Activated CD4-positive, alpha-beta memory T cell treated with anti-CD3 and anti-CD28 coated beads for 36 hours (primary cell): Measurements from ENCODE around the gene TMEM11. TPM values are rescaled to one million over a fixed set of nuclear protein-coding genes. Genes with fewer than 3 reads are reported as not detected.

Experiments used
- CTCF ChIA-PET: fragments of 350-600 bp; sonication (Branson Sonifier 250); formaldehyde crosslinking; loops from one replicate; lab custom pipeline; 2021; ENCODE audit warnings: antibody characterized with exemption, inconsistent platforms; lab: Charles Lee
- POLR2A ChIA-PET: fragments of 350-600 bp; sonication (Branson Sonifier 250); formaldehyde crosslinking; loops from one replicate; lab custom pipeline; 2021; ENCODE audit warnings: antibody characterized with exemption; lab: Charles Lee
- DNase-seq: peaks from one replicate; pipeline ENCODE4 v3.0.0-alpha.2; 2020
- H3K27ac Mint-ChIP-seq: one replicate; pipeline ENCODE4 v1.8.0; 2021; ENCODE audit warnings: mixed read lengths
- H3K27me3 Mint-ChIP-seq: one replicate; pipeline ENCODE4 v1.8.0; 2021; ENCODE audit warnings: mixed read lengths
- H3K36me3 Mint-ChIP-seq: one replicate; pipeline ENCODE4 v1.8.0; 2021; ENCODE audit warnings: mixed read lengths
- H3K4me1 Mint-ChIP-seq: one replicate; pipeline ENCODE4 v1.8.0; 2021; ENCODE audit warnings: low read depth, mixed read lengths
- H3K4me3 Mint-ChIP-seq: one replicate; pipeline ENCODE4 v1.8.0; 2021; ENCODE audit warnings: mild to moderate bottlenecking, mixed read lengths
- H3K9me3 Mint-ChIP-seq: one replicate; pipeline ENCODE4 v1.8.0; 2021; ENCODE audit warnings: mixed read lengths
- intact Hi-C: fragments of 100-400 bp; cut with micrococcal nuclease; formaldehyde crosslinking; loops from one replicate; pipeline ENCODE4 v1.15.1; 2023
- total RNA-seq, 2 experiments: library from RNA; stranded (reverse); gene quantifications; one replicate each; pipeline ENCODE4 v1.2.3, GENCODE V29; 2021

The TMEM11 gene
- total RNA-seq, 2 experiments from 2014 or later: 24.0 to 27.2 TPM

- no peaks in the 10 kb centered on the region for H3K9me3 Mint-ChIP-seq
- H3K4me3 Mint-ChIP-seq: no peak overlapping the region
- POLR2A ChIA-PET: no interaction called here
- H3K36me3 Mint-ChIP-seq: peaks cover 8% of the 10 kb centered on the region
- intact Hi-C loops: no loop called here
- H3K4me1 Mint-ChIP-seq: peaks cover 6% of the 10 kb centered on the region
- CTCF ChIA-PET: no interaction called here
- no peak for DNase-seq
- no peaks in the 10 kb centered on the region for H3K27me3 Mint-ChIP-seq
- no peak overlapping the region for H3K27ac Mint-ChIP-seq
Measured at GRCh38 chr17:21191698-21192097, 22.3 kb downstream of the TMEM11 start.

- no peak overlapping the region for H3K4me3 Mint-ChIP-seq
- H3K4me1 Mint-ChIP-seq: peaks cover 6% of the 10 kb centered on the region
- H3K36me3 Mint-ChIP-seq: peaks cover 13% of the 10 kb centered on the region
- H3K9me3 Mint-ChIP-seq: no peaks in the 10 kb centered on the region
- CTCF ChIA-PET: interaction anchor here (0.9 kb wide), 1 partner anchor 71 kb away, joined by 3 read pairs; no protein-coding TSS in a partner anchor
- no peaks in the 10 kb centered on the region for H3K27me3 Mint-ChIP-seq
- POLR2A ChIA-PET: interaction anchor here (0.6 kb wide), 2 partner anchors 20 to 61 kb away, joined by 3 to 4 read pairs; no protein-coding TSS in a partner anchor
- DNase-seq: no peak
- intact Hi-C loops: no loop called here
- no peak overlapping the region for H3K27ac Mint-ChIP-seq
Measured at GRCh38 chr17:21190078-21190477, 23.9 kb downstream of the TMEM11 start.

GRCh38 chr17:21189361-21189760 lies 24.6 kb downstream of the TMEM11 start:
- peaks cover 6% of the 10 kb centered on the region for H3K4me1 Mint-ChIP-seq
- H3K27me3 Mint-ChIP-seq: no peaks in the 10 kb centered on the region
- H3K4me3 Mint-ChIP-seq: no peak overlapping the region
- intact Hi-C loops: no loop called here
- no peaks in the 10 kb centered on the region for H3K9me3 Mint-ChIP-seq
- peaks cover 19% of the 10 kb centered on the region for H3K36me3 Mint-ChIP-seq
- CTCF ChIA-PET: interaction anchor here (0.9 kb wide), 1 partner anchor 70 kb away, joined by 3 read pairs; no protein-coding TSS in a partner anchor
- DNase-seq: no peak
- H3K27ac Mint-ChIP-seq: no peak overlapping the region
- POLR2A ChIA-PET: no interaction called here

GRCh38 chr17:21186399-21187187 lies 27.4 kb downstream of the TMEM11 start:
- H3K9me3 Mint-ChIP-seq: no peaks in the 10 kb centered on the region
- H3K4me3 Mint-ChIP-seq: no peak overlapping the region
- ChIA-PET POLR2A (no interaction called here), CTCF (no interaction called here)
- peaks cover 18% of the 10 kb centered on the region for H3K36me3 Mint-ChIP-seq
- no peak overlapping the region for H3K27ac Mint-ChIP-seq
- intact Hi-C loops: no loop called here
- H3K27me3 Mint-ChIP-seq: no peaks in the 10 kb centered on the region
- peaks cover 5% of the 10 kb centered on the region for H3K4me1 Mint-ChIP-seq
- no peak for DNase-seq

GRCh38 chr17:21185061-21185460 lies 28.9 kb downstream of the TMEM11 start:
- H3K4me1 Mint-ChIP-seq: peaks cover 5% of the 10 kb centered on the region
- peaks cover 16% of the 10 kb centered on the region for H3K36me3 Mint-ChIP-seq
- H3K4me3 Mint-ChIP-seq: no peak overlapping the region
- ChIA-PET POLR2A (no interaction called here), CTCF (no interaction called here)
- no peak overlapping the region for H3K27ac Mint-ChIP-seq
- no peak for DNase-seq
- intact Hi-C loops: no loop called here
- H3K9me3 Mint-ChIP-seq: no peaks in the 10 kb centered on the region
- no peaks in the 10 kb centered on the region for H3K27me3 Mint-ChIP-seq

GRCh38 chr17:21184570-21184969 lies 29.4 kb downstream of the TMEM11 start:
- Mint-ChIP-seq H3K27me3 (no peaks in the 10 kb centered on the region), H3K4me3 (no peak overlapping the region), H3K27ac (no peak overlapping the region), H3K36me3 (peaks cover 16% of the 10 kb centered on the region), H3K9me3 (no peaks in the 10 kb centered on the region), H3K4me1 (peaks cover 5% of the 10 kb centered on the region)
- CTCF ChIA-PET: no interaction called here
- DNase-seq: no peak
- intact Hi-C loops: no loop called here
- POLR2A ChIA-PET: no interaction called here

GRCh38 chr17:21183468-21183867 lies 30.5 kb downstream of the TMEM11 start:
- no peak for DNase-seq
- H3K27me3 Mint-ChIP-seq: no peaks in the 10 kb centered on the region
- H3K9me3 Mint-ChIP-seq: no peaks in the 10 kb centered on the region
- intact Hi-C loops: no loop called here
- CTCF ChIA-PET: no interaction called here
- no peak overlapping the region for H3K27ac Mint-ChIP-seq
- POLR2A ChIA-PET: no interaction called here
- H3K4me1 Mint-ChIP-seq: peaks cover 5% of the 10 kb centered on the region
- H3K36me3 Mint-ChIP-seq: peaks cover 15% of the 10 kb centered on the region
- H3K4me3 Mint-ChIP-seq: no peak overlapping the region

GRCh38 chr17:21177854-21178600 lies 35.9 kb downstream of the TMEM11 start:
- no peaks in the 10 kb centered on the region for H3K4me1 Mint-ChIP-seq
- H3K9me3 Mint-ChIP-seq: no peaks in the 10 kb centered on the region
- DNase-seq: no peak
- H3K27me3 Mint-ChIP-seq: no peaks in the 10 kb centered on the region
- ChIA-PET CTCF (no interaction called here), POLR2A (no interaction called here)
- H3K36me3 Mint-ChIP-seq: peaks cover 7% of the 10 kb centered on the region
- intact Hi-C loops: no loop called here
- no peak overlapping the region for H3K27ac Mint-ChIP-seq
- H3K4me3 Mint-ChIP-seq: no peak overlapping the region

GRCh38 chr17:21177401-21177800 lies 36.6 kb downstream of the TMEM11 start:
- intact Hi-C loops: no loop called here
- no peak for DNase-seq
- no peak overlapping the region for H3K27ac Mint-ChIP-seq
- no peaks in the 10 kb centered on the region for H3K4me1 Mint-ChIP-seq
- H3K4me3 Mint-ChIP-seq: no peak overlapping the region
- H3K36me3 Mint-ChIP-seq: peaks cover 7% of the 10 kb centered on the region
- ChIA-PET POLR2A (no interaction called here), CTCF (no interaction called here)
- H3K27me3 Mint-ChIP-seq: no peaks in the 10 kb centered on the region
- no peaks in the 10 kb centered on the region for H3K9me3 Mint-ChIP-seq

- ChIA-PET CTCF (no interaction called here), POLR2A (no interaction called here)
- peaks cover 10% of the 10 kb centered on the region for H3K36me3 Mint-ChIP-seq
- DNase-seq: no peak
- no peaks in the 10 kb centered on the region for H3K9me3 Mint-ChIP-seq
- H3K27me3 Mint-ChIP-seq: no peaks in the 10 kb centered on the region
- intact Hi-C loops: no loop called here
- H3K27ac Mint-ChIP-seq: no peak overlapping the region
- H3K4me3 Mint-ChIP-seq: no peak overlapping the region
- H3K4me1 Mint-ChIP-seq: peaks cover 2% of the 10 kb centered on the region
Measured at GRCh38 chr17:21176773-21177395, 37.1 kb downstream of the TMEM11 start.

GRCh38 chr17:21174713-21175112 lies 39.2 kb downstream of the TMEM11 start:
- Mint-ChIP-seq H3K36me3 (peaks cover 12% of the 10 kb centered on the region), H3K27ac (no peak overlapping the region), H3K9me3 (no peaks in the 10 kb centered on the region), H3K4me1 (peaks cover 13% of the 10 kb centered on the region), H3K27me3 (no peaks in the 10 kb centered on the region), H3K4me3 (no peak overlapping the region)
- DNase-seq: no peak
- intact Hi-C loops: no loop called here
- ChIA-PET POLR2A (no interaction called here), CTCF (interaction anchor here (0.6 kb wide), 1 partner anchor 409 kb away, joined by 3 read pairs; no protein-coding TSS in a partner anchor)

- no peaks in the 10 kb centered on the region for H3K27me3 Mint-ChIP-seq
- intact Hi-C loops: no loop called here
- H3K36me3 Mint-ChIP-seq: peaks cover 12% of the 10 kb centered on the region
- H3K27ac Mint-ChIP-seq: no peak overlapping the region
- no peak for DNase-seq
- H3K9me3 Mint-ChIP-seq: no peaks in the 10 kb centered on the region
- no peak overlapping the region for H3K4me3 Mint-ChIP-seq
- ChIA-PET CTCF (no interaction called here), POLR2A (no interaction called here)
- H3K4me1 Mint-ChIP-seq: peaks cover 13% of the 10 kb centered on the region
Measured at GRCh38 chr17:21174186-21174585, 39.8 kb downstream of the TMEM11 start.
